Gastrocnemius medialis (tissue), 4 donors: Measurements from ENCODE around the gene ARHGEF17. TPM values are rescaled to one million over a fixed set of nuclear protein-coding genes. Genes with fewer than 3 reads are reported as not detected.

Experiments
- ATAC-seq, 2 donors: fragments of 150-250 bp; one replicate each; pipeline ENCODE4 v1.9.1; 2016
- DNase-seq, 2 donors: peaks; one replicate each; pipeline ENCODE4 v3.0.0-alpha.2; 2019
- H3K27ac ChIP-seq, 4 donors: fragments of 200-600 bp; sonication (generic); 1 replicate in 1 of 4; 2 replicates in 3 of 4; pipeline ENCODE4 v1.5.1; 2016 to 2018; ENCODE audit warnings: mild to moderate bottlenecking in 2 of 4, moderate library complexity in 1 of 4
- H3K27me3 ChIP-seq, 3 donors: fragments of 200-600 bp; sonication (generic) in 2 of 3; 1 replicate in 1 of 3; 2 replicates in 2 of 3; pipeline versions ENCODE4 v1.5.1 to v1.6.0; 2016 to 2019; ENCODE audit warnings: mild to moderate bottlenecking in 1 of 3, moderate library complexity in 1 of 3
- H3K36me3 ChIP-seq, 2 donors: fragments of 200-600 bp; sonication (generic) in 1 of 2; one replicate each; pipeline ENCODE4 v1.5.1; 2017 to 2018
- H3K4me1 ChIP-seq, 2 donors: fragments of 200-600 bp; sonication (generic) in 1 of 2; one replicate each; pipeline ENCODE4 v1.5.1; 2016 to 2017; ENCODE audit warnings: mild to moderate bottlenecking in 2 of 2
- H3K4me3 ChIP-seq, 4 donors: fragments of 200-600 bp; sonication (generic) in 3 of 4; 1 replicate in 1 of 4; 2 replicates in 3 of 4; pipeline ENCODE4 v1.5.1; 2016 to 2019; ENCODE audit warnings: mild to moderate bottlenecking in 2 of 4
- H3K9me3 ChIP-seq, 3 donors: fragments of 200-600 bp; sonication (generic) in 2 of 3; 1 replicate in 1 of 3; 2 replicates in 2 of 3; pipeline ENCODE4 v1.5.1; 2016 to 2019
- CTCF ChIP-seq, 5 experiments: fragments of 450-650 bp in 3 of 5; fragments of 200-600 bp in 2 of 5; sonication (generic) in 2 of 5; IDR thresholded peaks in 4 of 5; conservative IDR thresholded peaks in 1 of 5; 1 replicate in 4 of 5; 2 replicates in 1 of 5; pipeline ENCODE4 v1.5.1; 2016 to 2019; ENCODE audit warnings: antibody characterized with exemption in 5 of 5, mild to moderate bottlenecking in 3 of 5, moderate library complexity in 3 of 5
- POLR2A ChIP-seq, 2 donors: fragments of 450-650 bp; IDR thresholded peaks; one replicate each; pipeline ENCODE4 v1.6.1; 2017; ENCODE audit warnings: antibody characterized with exemption in 2 of 2, mild to moderate bottlenecking in 2 of 2, moderate library complexity in 2 of 2
- in situ Hi-C, 4 donors: fragments of 200-750 bp; cut with MboI; loops; one replicate each; pipeline versions ENCODE4 v1.15.0 to v1.8.0; 2017; ENCODE audit warnings: low sequenced_read_pairs in 4 of 4
- intact Hi-C: fragments of 100-400 bp; cut with DNase I; formaldehyde crosslinking; loops from one replicate; pipeline ENCODE4 v1.15.1; 2023; ENCODE audit warnings: low total_unique reads
- total RNA-seq, 4 donors: library from RNA; depleted of rRNA; stranded (reverse); fragments of >200 nt; gene quantifications; one replicate each; pipeline versions ENCODE4 v1.1.0 to v1.2.3, GENCODE V29; 2016

ARHGEF17 gene
- total RNA-seq, 4 donors from 2014 or later, result 8.9 to 16.9 (median 13.9) TPM

- intact Hi-C loops (no loop called here), in situ Hi-C loops (loop anchor here (10.0 to 25.0 kb wide), 2 partner anchors 106 to 454 kb away; no protein-coding TSS in a partner anchor)
- TF ChIP-seq CTCF (IDR thresholded peaks at IDR 0.05 in 4 of 5, conservative IDR thresholded peaks at IDR 0.05 in 1 of 5) (no peak), POLR2A (IDR thresholded peaks at IDR 0.05) (no peak)
- no peak overlapping the region for H3K4me3 ChIP-seq
- H3K4me1 ChIP-seq, result peaks cover 3 to 5% of the 10 kb centered on the region in 2 donors
- H3K36me3 ChIP-seq, result no peaks in the 10 kb centered on the region
- no peaks in the 10 kb centered on the region for H3K9me3 ChIP-seq
- no peak for DNase-seq
- no peak for ATAC-seq
- H3K27me3 ChIP-seq, result no peaks in the 10 kb centered on the region
- H3K27ac ChIP-seq, result no peak overlapping the region
Observed at GRCh38 chr11:73291196-73291595, 16.9 kb upstream of the ARHGEF17 start.

DNA sequence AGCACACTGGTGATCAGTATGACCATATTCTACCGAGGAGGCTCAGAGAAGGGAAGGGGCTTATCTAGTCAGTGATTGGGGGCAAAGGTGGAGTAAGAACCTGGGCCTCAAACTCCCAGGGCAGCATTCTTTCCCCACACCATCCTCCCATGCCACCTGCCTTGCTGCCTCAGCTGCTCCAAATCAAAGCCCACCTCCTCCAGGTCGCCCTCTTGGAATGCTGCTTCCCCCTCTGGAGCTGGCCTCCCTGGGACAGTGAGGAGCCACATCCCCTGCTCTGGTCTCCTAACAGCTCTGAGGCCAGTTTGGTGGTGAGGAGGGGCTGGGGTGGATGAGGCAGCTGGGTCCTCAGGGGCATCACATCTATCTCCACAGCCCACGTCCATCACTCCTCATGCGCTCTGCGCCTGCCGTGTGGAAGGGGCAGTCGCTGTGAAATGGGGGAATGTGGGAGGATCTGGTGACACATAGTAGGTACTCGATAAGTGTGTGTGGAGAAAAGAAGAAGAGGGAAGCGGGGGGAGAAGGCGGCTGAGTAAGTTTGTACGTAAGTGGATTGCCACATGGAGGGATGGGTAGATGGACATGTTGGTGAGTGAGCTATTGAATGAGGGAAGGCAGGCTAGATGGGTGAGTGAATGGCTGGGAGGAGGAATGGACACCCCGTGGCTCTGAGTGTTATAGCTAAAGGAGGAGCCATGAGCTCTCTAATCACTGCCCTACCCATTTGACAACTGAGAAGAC lies 16.1 kb upstream of the ARHGEF17 start:
- in situ Hi-C loops (loop anchor here (10.0 to 25.0 kb wide), 2 partner anchors 107 to 455 kb away; no protein-coding TSS in a partner anchor), intact Hi-C loops (no loop called here)

DNA sequence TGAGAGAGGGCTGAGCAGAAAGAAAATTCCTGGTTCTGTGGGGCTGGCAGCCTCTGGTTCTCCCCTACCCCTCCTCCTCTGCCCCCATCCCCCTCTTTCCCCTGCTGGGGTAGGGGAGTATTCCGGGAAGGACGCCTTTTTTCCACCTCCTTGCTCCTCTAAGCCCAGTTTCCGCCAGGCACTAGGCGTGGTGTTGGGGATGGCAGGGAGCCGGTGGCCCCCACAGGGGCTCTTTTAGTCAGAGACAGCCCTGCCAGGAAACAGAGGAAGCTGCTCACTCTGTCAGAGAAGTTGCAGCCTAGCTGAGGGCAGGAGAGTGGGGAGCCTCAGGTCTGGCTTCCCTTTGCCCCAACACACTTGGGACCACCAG lies 15.6 kb upstream of the ARHGEF17 start:
- Histone ChIP-seq H3K9me3 (no peaks in the 10 kb centered on the region), H3K36me3 (no peaks in the 10 kb centered on the region), H3K27me3 (no peaks in the 10 kb centered on the region), H3K4me3 (no peak overlapping the region), H3K4me1 (peaks cover 3 to 5% of the 10 kb centered on the region in 2 donors), H3K27ac (no peak overlapping the region)
- no peak for TF ChIP-seq POLR2A (IDR thresholded peaks at IDR 0.05)
- TF ChIP-seq CTCF (IDR thresholded peaks at IDR 0.05 in 4 of 5, conservative IDR thresholded peaks at IDR 0.05 in 1 of 5), result no peak
- DNase-seq (no peak), ATAC-seq (no peak)
- intact Hi-C loops, result no loop called here
- in situ Hi-C loops, result loop anchor here (10.0 to 25.0 kb wide), 2 partner anchors 108 to 455 kb away; no protein-coding TSS in a partner anchor

More for the DNA sequence above, 16.1 kb upstream of the ARHGEF17 start:
- no peaks in the 10 kb centered on the region for H3K9me3 ChIP-seq
- H3K4me1 ChIP-seq, result peaks cover 3 to 5% of the 10 kb centered on the region in 2 donors
- TF ChIP-seq POLR2A (IDR thresholded peaks at IDR 0.05) (no peak), CTCF (IDR thresholded peaks at IDR 0.05 in 4 of 5, conservative IDR thresholded peaks at IDR 0.05 in 1 of 5) (no peak)
- DNase-seq, result no peak
- H3K27ac ChIP-seq, result no peak overlapping the region
- no peak overlapping the region for H3K4me3 ChIP-seq
- no peaks in the 10 kb centered on the region for H3K27me3 ChIP-seq
- ATAC-seq, result no peak
- no peaks in the 10 kb centered on the region for H3K36me3 ChIP-seq

- Histone ChIP-seq H3K27ac (no peak overlapping the region), H3K9me3 (no peaks in the 10 kb centered on the region), H3K36me3 (no peaks in the 10 kb centered on the region), H3K4me3 (no peak overlapping the region), H3K4me1 (peaks cover 3 to 5% of the 10 kb centered on the region in 2 donors), H3K27me3 (no peaks in the 10 kb centered on the region)
- in situ Hi-C loops, result loop anchor here (10.0 to 25.0 kb wide), 2 partner anchors 109 to 456 kb away; no protein-coding TSS in a partner anchor
- intact Hi-C loops, result no loop called here
- TF ChIP-seq CTCF (IDR thresholded peaks at IDR 0.05 in 4 of 5, conservative IDR thresholded peaks at IDR 0.05 in 1 of 5), result no peak
- TF ChIP-seq POLR2A (IDR thresholded peaks at IDR 0.05), result no peak
- ATAC-seq (no peak), DNase-seq (no peak)
Observed at GRCh38 chr11:73293356-73293936, 14.6 kb upstream of the ARHGEF17 start.
